ENCODE data around the gene CD84. TPM values are rescaled to one million over a fixed set of nuclear protein-coding genes. Genes with fewer than 3 reads are reported as not detected.
"Not testable (repeated sequence)": the region's sequence is repeated elsewhere in the genome, so short reads cannot be mapped to it uniquely, and the experiment has no call there.

CD84 gene
- total RNA-seq, 4 donors from 2014 or later, result 0.61 to 9.0 (median 2.4) TPM

DNA sequence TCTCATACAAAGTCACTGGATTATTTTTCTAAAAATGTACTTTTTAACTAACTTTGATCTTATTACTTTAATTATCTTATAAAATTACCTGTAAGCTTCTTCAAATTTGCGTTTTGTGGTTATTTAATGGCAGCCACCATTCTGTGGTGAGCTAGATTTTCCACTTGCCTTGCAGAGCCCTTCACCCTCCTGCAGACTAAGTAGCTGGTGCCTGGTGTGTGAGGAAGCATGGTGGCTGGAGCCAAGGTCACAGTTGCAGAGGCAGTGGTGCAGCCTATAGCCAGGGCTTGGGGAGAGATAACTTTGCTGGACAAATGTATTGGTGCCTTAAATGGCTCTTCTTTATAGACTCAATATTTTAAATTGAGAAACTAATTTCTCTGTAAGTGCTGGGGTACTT is 11.2 kb upstream of the CD84 start:
- H3K9me3 ChIP-seq, result no peaks in the 10 kb centered on the region

DNA sequence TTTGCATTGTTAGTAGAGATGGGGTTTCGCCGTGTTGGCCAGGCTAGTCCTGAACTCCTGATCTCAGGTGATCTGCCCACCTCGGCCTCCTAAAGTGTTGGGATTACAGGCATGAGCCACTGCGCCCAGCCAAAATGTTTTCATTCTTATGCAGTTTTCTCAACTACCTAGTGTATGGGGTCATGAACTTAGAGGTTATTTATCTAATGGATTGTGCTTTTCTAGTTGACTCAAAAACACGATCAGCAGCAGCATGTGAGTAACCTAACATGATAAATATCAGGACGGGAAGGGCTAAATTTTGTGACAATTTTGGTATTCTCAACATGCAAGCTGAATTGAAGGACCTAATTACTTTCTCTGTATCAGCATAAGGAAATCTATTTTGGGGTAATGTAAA is 9.2 kb upstream of the CD84 start:
- Histone ChIP-seq H3K4me3 (no peak overlapping the region), H3K4me1 (no peaks in the 10 kb centered on the region), H3K9me3 (no peaks in the 10 kb centered on the region), H3K36me3 (no peaks in the 10 kb centered on the region), H3K27ac (no peak overlapping the region), H3K27me3 (no peaks in the 10 kb centered on the region)
- TF ChIP-seq, protein P1, sequence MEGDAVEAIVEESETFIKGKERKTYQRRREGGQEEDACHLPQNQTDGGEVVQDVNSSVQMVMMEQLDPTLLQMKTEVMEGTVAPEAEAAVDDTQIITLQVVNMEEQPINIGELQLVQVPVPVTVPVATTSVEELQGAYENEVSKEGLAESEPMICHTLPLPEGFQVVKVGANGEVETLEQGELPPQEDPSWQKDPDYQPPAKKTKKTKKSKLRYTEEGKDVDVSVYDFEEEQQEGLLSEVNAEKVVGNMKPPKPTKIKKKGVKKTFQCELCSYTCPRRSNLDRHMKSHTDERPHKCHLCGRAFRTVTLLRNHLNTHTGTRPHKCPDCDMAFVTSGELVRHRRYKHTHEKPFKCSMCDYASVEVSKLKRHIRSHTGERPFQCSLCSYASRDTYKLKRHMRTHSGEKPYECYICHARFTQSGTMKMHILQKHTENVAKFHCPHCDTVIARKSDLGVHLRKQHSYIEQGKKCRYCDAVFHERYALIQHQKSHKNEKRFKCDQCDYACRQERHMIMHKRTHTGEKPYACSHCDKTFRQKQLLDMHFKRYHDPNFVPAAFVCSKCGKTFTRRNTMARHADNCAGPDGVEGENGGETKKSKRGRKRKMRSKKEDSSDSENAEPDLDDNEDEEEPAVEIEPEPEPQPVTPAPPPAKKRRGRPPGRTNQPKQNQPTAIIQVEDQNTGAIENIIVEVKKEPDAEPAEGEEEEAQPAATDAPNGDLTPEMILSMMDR (IDR thresholded peaks at IDR 0.05), result no peak
- no peak for TF ChIP-seq POLR2A (IDR thresholded peaks at IDR 0.05)
- intact Hi-C loops (cut with DNase I), result no loop called here
- DNase-seq, result no peak
- 41 to 65% methylated on average over 3 to 4 of the region's 6 CpGs for WGBS, 2 donors

More for the DNA sequence above, 11.2 kb upstream of the CD84 start:
- WGBS, 2 donors, result 75 to 86% methylated on average over 1 of the region's 1 CpG
- TF ChIP-seq, protein P1 (IDR thresholded peaks at IDR 0.05), result no peak
- no peak for TF ChIP-seq POLR2A (IDR thresholded peaks at IDR 0.05)
- Histone ChIP-seq H3K36me3 (no peaks in the 10 kb centered on the region), H3K27me3 (no peaks in the 10 kb centered on the region), H3K27ac (no peak overlapping the region), H3K4me3 (no peak overlapping the region), H3K4me1 (no peaks in the 10 kb centered on the region)
- no peak for DNase-seq
- intact Hi-C loops (cut with DNase I), result no loop called here

DNA sequence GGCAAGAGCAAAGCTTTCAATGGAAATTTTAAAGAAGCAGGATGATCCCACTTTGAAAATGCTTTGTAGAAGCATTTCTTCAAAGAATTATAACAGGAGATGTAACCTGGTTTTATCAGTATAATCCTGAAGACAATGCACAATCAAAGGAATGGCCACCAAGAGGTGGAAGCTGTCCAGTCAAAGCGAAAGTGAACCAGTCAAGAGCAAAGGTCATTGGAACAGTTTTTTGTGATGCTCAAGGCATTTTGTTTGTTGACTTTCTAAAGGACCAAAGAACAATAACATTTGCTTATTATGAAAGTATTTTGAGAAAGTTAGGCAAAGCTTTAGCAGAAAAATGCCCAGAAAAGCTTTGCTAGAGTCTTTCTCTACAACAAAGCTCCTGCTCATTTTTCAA is 5.5 kb upstream of the CD84 start:
- intact Hi-C loops (cut with DNase I), result no loop called here
- Histone ChIP-seq H3K4me3 (no peak overlapping the region), H3K27ac (no peak overlapping the region), H3K4me1 (no peaks in the 10 kb centered on the region), H3K36me3 (no peaks in the 10 kb centered on the region), H3K27me3 (no peaks in the 10 kb centered on the region), H3K9me3 (no peaks in the 10 kb centered on the region)
- 85 to 86% methylated on average over 1 of the region's 1 CpG for WGBS, 2 donors
- TF ChIP-seq, protein P1 (IDR thresholded peaks at IDR 0.05), result no peak
- no peak for TF ChIP-seq POLR2A (IDR thresholded peaks at IDR 0.05)
- no peak for DNase-seq

DNA sequence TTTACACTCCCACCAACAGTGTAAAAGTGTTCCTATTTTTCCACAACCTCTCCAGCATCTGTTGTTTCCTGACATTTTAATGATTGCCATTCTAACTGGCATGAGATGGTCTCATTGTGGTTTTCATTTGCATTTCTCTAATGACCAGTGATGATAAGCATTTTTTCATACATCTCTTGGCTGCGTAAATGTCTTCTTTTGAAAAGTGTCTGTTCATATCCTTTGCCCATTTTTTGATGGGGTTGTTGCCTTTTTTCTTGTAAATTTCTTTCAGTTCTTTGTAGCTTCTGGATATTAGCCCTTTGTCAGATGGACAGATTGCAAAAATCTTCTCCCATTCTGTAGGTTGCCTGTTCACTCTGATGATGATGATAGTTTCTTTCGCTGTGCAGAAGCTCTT is 3.7 kb upstream of the CD84 start:
- H3K9me3 ChIP-seq; H3K27me3 ChIP-seq; DNase-seq; H3K4me1 ChIP-seq; H3K27ac ChIP-seq; H3K36me3 ChIP-seq; H3K4me3 ChIP-seq; intact Hi-C loops (cut with DNase I): not testable (repeated sequence)
- 86 to 87% methylated on average over 2 of the region's 2 CpGs for WGBS, 2 donors

DNA sequence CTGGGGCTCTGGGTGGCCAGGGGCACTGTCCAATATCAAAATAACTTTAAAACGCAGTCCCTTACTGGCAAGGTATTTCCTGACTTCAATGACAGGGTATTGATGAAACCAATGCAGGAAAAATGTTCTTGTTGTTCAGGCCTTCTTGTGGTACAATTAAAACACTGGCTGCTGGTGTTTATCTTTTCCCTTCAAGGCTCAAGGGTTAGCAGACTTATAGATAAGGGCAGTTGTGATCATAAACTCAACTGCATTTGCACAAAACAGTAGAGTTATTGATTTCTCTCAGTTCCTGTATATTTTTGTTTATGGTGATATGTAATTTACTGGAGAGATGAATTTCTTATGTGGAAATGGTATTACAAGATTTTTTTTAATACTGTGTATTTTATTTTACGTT is 2.7 kb upstream of the CD84 start:
- no peaks in the 10 kb centered on the region for H3K36me3 ChIP-seq
- 62 to 68% methylated on average over 2 of the region's 2 CpGs for WGBS, 2 donors
- DNase-seq, result no peak
- no peaks in the 10 kb centered on the region for H3K9me3 ChIP-seq
- H3K4me3 ChIP-seq, result no peak overlapping the region
- no peak overlapping the region for H3K27ac ChIP-seq
- TF ChIP-seq, protein P1 (IDR thresholded peaks at IDR 0.05), result no peak
- TF ChIP-seq POLR2A (IDR thresholded peaks at IDR 0.05), result no peak
- H3K27me3 ChIP-seq, result no peaks in the 10 kb centered on the region
- no peaks in the 10 kb centered on the region for H3K4me1 ChIP-seq
- intact Hi-C loops (cut with DNase I), result no loop called here

DNA sequence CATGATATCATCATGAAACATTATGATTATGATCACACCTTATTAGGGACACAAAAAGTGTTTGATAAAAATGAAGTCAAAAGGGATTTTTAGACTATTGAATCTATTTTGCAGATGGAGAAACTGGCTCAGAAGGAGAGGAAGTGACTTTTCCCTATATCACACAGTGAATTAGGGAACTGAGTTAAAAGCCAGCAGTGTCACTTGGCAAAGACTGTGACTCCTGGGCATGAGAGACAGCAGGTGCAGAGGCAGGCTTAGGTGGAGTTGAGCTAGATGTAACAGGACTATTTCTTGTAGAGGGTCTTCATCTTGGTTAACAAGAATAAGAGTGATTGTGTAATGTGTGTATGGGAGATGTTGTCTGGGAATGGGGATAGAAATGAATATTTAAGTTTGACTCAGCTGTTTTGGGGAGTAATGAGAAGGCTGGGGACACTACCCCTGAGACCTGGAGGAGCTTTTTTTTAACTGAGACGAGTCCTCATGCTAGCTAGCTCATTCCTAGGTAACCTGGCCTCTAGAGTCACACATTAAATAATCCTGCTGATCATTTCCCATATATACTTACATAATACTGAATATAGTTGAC is 1.0 kb upstream of the CD84 start:
- H3K4me3 ChIP-seq, result no peak overlapping the region
- TF ChIP-seq, protein P1 (IDR thresholded peaks at IDR 0.05), result no peak
- TF ChIP-seq POLR2A (IDR thresholded peaks at IDR 0.05), result no peak
- H3K36me3 ChIP-seq, result no peaks in the 10 kb centered on the region
- no peaks in the 10 kb centered on the region for H3K27me3 ChIP-seq
- intact Hi-C loops (cut with DNase I), result no loop called here
- no peak for DNase-seq
- WGBS, 2 donors, result 31 to 43% methylated on average over 1 of the region's 1 CpG
- no peaks in the 10 kb centered on the region for H3K9me3 ChIP-seq
- no peak overlapping the region for H3K27ac ChIP-seq
- H3K4me1 ChIP-seq, result no peaks in the 10 kb centered on the region
